Measurements from ENCODE around the gene HIGD1A. TPM values are rescaled to one million over a fixed set of nuclear protein-coding genes. Genes with fewer than 3 reads are reported as not detected.

HIGD1A gene
- total and polyA plus RNA-seq, 9 of the 15 experiments (the other 6 are each of a cell fraction or from before 2014, with no cell fraction given), result 165 to 1,185 (median 333) TPM

DNA sequence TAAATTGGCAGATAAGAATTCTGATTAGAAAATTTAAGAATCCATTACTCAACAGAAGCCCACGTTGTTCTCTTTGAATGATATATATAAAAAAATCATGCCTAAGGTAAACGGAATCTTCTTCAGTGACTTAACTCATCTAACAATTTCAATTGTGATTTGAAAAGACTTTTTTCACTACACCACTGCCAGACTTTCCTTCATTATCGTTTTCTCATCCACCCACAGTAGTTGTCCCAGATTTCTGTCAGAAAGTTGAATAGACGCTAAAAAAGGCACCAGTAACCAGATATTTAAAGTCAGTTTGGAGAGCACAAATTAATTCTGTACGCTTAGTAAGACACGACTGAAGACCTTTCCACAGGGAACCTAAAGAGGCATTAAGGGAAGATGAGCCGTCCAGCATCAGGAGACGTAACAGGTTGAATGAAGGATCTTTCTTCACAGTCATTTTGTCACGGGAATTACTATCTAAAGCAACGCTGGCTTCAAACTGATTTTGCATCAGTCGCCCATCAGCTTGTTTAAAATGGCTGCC lies 1.3 kb downstream of the HIGD1A start (continued):
- TF ChIP-seq TRIM24 (IDR thresholded peaks at IDR 0.05), result no peak
- TF ChIP-seq TAF1 (IDR thresholded peaks at IDR 0.05; ENCODE audit: control insufficient read depth, extremely low read depth, insufficient read depth, low read length, severe bottlenecking), result no peak
- peak; percentile 50 for TF ChIP-seq SMAD4 (CRISPR knock-in tag; conservative IDR thresholded peaks at IDR 0.05)
- peak; percentile 17; the same call in 1 of the 2 replicates for TF ChIP-seq TAF7 (tag; IDR thresholded peaks at IDR 0.05)
- no peak for TF ChIP-seq SRSF3 (IDR thresholded peaks at IDR 0.05; ENCODE audit: insufficient read depth, low read length)
- TF ChIP-seq, protein P1, sequence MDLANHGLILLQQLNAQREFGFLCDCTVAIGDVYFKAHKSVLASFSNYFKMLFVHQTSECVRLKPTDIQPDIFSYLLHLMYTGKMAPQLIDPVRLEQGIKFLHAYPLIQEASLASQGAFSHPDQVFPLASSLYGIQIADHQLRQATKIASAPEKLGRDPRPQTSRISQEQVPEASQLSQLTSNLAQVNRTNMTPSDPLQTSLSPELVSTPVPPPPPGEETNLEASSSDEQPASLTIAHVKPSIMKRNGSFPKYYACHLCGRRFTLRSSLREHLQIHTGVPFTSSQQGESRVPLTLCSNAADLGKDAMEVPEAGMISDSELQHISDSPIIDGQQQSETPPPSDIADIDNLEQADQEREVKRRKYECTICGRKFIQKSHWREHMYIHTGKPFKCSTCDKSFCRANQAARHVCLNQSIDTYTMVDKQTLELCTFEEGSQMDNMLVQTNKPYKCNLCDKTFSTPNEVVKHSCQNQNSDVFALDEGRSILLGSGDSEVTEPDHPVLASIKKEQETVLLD (IDR thresholded peaks at IDR 0.05), result no peak
- TF ChIP-seq SMAD1 (IDR thresholded peaks at IDR 0.05; ENCODE audit: low read depth, low read length, partially characterized antibody), result no peak
- TF ChIP-seq, protein P2, sequence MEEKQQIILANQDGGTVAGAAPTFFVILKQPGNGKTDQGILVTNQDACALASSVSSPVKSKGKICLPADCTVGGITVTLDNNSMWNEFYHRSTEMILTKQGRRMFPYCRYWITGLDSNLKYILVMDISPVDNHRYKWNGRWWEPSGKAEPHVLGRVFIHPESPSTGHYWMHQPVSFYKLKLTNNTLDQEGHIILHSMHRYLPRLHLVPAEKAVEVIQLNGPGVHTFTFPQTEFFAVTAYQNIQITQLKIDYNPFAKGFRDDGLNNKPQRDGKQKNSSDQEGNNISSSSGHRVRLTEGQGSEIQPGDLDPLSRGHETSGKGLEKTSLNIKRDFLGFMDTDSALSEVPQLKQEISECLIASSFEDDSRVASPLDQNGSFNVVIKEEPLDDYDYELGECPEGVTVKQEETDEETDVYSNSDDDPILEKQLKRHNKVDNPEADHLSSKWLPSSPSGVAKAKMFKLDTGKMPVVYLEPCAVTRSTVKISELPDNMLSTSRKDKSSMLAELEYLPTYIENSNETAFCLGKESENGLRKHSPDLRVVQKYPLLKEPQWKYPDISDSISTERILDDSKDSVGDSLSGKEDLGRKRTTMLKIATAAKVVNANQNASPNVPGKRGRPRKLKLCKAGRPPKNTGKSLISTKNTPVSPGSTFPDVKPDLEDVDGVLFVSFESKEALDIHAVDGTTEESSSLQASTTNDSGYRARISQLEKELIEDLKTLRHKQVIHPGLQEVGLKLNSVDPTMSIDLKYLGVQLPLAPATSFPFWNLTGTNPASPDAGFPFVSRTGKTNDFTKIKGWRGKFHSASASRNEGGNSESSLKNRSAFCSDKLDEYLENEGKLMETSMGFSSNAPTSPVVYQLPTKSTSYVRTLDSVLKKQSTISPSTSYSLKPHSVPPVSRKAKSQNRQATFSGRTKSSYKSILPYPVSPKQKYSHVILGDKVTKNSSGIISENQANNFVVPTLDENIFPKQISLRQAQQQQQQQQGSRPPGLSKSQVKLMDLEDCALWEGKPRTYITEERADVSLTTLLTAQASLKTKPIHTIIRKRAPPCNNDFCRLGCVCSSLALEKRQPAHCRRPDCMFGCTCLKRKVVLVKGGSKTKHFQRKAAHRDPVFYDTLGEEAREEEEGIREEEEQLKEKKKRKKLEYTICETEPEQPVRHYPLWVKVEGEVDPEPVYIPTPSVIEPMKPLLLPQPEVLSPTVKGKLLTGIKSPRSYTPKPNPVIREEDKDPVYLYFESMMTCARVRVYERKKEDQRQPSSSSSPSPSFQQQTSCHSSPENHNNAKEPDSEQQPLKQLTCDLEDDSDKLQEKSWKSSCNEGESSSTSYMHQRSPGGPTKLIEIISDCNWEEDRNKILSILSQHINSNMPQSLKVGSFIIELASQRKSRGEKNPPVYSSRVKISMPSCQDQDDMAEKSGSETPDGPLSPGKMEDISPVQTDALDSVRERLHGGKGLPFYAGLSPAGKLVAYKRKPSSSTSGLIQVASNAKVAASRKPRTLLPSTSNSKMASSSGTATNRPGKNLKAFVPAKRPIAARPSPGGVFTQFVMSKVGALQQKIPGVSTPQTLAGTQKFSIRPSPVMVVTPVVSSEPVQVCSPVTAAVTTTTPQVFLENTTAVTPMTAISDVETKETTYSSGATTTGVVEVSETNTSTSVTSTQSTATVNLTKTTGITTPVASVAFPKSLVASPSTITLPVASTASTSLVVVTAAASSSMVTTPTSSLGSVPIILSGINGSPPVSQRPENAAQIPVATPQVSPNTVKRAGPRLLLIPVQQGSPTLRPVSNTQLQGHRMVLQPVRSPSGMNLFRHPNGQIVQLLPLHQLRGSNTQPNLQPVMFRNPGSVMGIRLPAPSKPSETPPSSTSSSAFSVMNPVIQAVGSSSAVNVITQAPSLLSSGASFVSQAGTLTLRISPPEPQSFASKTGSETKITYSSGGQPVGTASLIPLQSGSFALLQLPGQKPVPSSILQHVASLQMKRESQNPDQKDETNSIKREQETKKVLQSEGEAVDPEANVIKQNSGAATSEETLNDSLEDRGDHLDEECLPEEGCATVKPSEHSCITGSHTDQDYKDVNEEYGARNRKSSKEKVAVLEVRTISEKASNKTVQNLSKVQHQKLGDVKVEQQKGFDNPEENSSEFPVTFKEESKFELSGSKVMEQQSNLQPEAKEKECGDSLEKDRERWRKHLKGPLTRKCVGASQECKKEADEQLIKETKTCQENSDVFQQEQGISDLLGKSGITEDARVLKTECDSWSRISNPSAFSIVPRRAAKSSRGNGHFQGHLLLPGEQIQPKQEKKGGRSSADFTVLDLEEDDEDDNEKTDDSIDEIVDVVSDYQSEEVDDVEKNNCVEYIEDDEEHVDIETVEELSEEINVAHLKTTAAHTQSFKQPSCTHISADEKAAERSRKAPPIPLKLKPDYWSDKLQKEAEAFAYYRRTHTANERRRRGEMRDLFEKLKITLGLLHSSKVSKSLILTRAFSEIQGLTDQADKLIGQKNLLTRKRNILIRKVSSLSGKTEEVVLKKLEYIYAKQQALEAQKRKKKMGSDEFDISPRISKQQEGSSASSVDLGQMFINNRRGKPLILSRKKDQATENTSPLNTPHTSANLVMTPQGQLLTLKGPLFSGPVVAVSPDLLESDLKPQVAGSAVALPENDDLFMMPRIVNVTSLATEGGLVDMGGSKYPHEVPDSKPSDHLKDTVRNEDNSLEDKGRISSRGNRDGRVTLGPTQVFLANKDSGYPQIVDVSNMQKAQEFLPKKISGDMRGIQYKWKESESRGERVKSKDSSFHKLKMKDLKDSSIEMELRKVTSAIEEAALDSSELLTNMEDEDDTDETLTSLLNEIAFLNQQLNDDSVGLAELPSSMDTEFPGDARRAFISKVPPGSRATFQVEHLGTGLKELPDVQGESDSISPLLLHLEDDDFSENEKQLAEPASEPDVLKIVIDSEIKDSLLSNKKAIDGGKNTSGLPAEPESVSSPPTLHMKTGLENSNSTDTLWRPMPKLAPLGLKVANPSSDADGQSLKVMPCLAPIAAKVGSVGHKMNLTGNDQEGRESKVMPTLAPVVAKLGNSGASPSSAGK (IDR thresholded peaks at IDR 0.05), result peak; percentile 59; the same call in 1 of the 2 replicates
- TF ChIP-seq FOSL1 (tag; conservative IDR thresholded peaks at IDR 0.05), result no peak
- no peak for TF ChIP-seq NR2C2 (CRISPR knock-in tag; IDR thresholded peaks at IDR 0.05)
- no peak for TF ChIP-seq NR2C2 (tag; IDR thresholded peaks at IDR 0.05)
- no peak for TF ChIP-seq LEF1 (IDR thresholded peaks at IDR 0.05)
- 0 out of 2 replicates have a peak, but pooled peaks have one; percentile 31 for TF ChIP-seq CREM (IDR thresholded peaks at IDR 0.05; ENCODE audit: low read depth)
- TF ChIP-seq MCM7 (IDR thresholded peaks at IDR 0.05), result no peak
- TF ChIP-seq KHSRP (IDR thresholded peaks at IDR 0.05), result no peak
- TF ChIP-seq PRPF4 (IDR thresholded peaks at IDR 0.05; ENCODE audit: insufficient read depth, low read depth, low read length, poor library complexity, severe bottlenecking), result no peak
